Activated CD8-positive, alpha-beta T cell treated with anti-CD3 and anti-CD28 coated beads for 36 hours (primary cell): ENCODE measurements around the gene CCDC51. TPM values are rescaled to one million over a fixed set of nuclear protein-coding genes. Genes with fewer than 3 reads are reported as not detected.

Experiments
- ATAC-seq: fragments of 200-7000 bp; cut with Tn5 transposase; one replicate; pipeline ENCODE4 v1.10.0; 2021; ENCODE audit warnings: mild to moderate bottlenecking, moderate library complexity
- CTCF ChIA-PET: fragments of 350-600 bp; sonication (Branson Sonifier 250); formaldehyde crosslinking; loops from one replicate; lab custom pipeline; 2021; ENCODE audit warnings: antibody characterized with exemption; lab: Charles Lee
- POLR2A ChIA-PET: fragments of 350-600 bp; sonication (Branson Sonifier 250); formaldehyde crosslinking; loops from one replicate; lab custom pipeline; 2021; ENCODE audit warnings: antibody characterized with exemption; lab: Charles Lee
- DNase-seq: peaks from one replicate; pipeline ENCODE4 v3.0.0-alpha.2; 2020
- H3K27ac Mint-ChIP-seq: one replicate; pipeline ENCODE4 v1.8.0; 2021; ENCODE audit warnings: mild to moderate bottlenecking, mixed read lengths
- H3K27me3 Mint-ChIP-seq: one replicate; pipeline ENCODE4 v1.8.0; 2021; ENCODE audit warnings: mixed read lengths
- H3K36me3 Mint-ChIP-seq: one replicate; pipeline ENCODE4 v1.8.0; 2021; ENCODE audit warnings: low read depth, mixed read lengths
- H3K4me1 Mint-ChIP-seq: one replicate; pipeline ENCODE4 v1.8.0; 2021; ENCODE audit warnings: low read depth, mixed read lengths
- H3K4me3 Mint-ChIP-seq: one replicate; pipeline ENCODE4 v1.8.0; 2021; ENCODE audit warnings: mild to moderate bottlenecking, moderate library complexity, mixed read lengths
- H3K9me3 Mint-ChIP-seq: one replicate; pipeline ENCODE4 v1.8.0; 2021; ENCODE audit warnings: mixed read lengths
- intact Hi-C: fragments of 100-400 bp; cut with micrococcal nuclease; formaldehyde crosslinking; loops from one replicate; pipeline ENCODE4 v1.10.0; 2022
- total RNA-seq, 2 experiments: library from RNA; stranded (reverse); gene quantifications; one replicate each; pipeline ENCODE4 v1.2.3, GENCODE V29; 2021
- TF ChIP-seq, protein P1 (sequence below): fragments of 200-600 bp; IDR thresholded peaks from one replicate; pipeline ENCODE4 v1.8.0; 2022; ENCODE audit warnings: antibody characterized with exemption, mild to moderate bottlenecking

Gene CCDC51
- total RNA-seq, 2 experiments from 2014 or later, result 25.3 to 28.3 TPM

DNA sequence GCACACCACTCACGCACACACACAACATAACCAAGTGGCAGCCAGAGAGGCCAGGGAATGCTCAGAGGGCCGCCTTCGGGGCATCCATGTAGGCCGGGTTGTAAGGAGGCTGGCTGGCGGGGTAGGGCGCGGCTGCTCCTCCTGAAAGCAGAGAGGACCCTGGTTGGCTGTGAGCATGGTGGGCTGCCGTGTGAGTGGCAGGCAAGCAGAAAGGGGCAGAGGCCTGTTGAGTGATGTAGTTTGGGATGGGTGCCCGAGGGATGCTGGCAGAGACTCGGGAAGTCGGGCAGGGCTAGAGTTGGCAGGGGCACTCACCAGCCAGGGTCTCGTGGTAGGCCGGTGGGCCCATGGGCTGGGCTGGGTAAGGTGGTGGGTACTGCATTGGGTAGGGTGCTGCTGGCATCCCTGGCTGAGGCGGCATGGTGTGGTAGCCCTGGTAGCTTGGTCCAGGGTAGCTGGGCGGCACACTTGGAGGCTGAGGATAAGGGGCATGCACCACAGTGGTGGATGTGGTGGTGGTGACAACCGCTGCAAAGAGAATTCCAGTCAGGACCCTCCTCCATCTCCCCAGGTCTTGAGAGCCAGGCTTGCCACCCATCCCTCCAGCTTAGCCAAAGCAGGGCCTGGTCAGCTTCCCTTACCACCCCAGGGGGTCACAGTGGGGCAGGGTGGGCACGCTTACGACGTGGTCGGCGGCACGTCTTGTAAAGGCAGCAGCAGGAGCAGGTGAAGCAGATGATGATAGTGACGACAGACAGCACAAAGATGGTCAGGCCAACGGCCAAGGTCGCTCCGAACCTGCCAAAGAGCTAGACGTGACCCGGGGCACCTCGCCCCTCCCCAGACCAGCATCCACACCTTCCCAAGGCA is 29.4 kb upstream of the CCDC51 start:
- H3K27ac Mint-ChIP-seq, result peak overlapping the region; percentile 96
- CTCF ChIA-PET, result interaction anchor here (1.3 to 4.9 kb wide), 6 partner anchors 33 to 166 kb away, joined by 4 to 35 read pairs (median 6); partner anchors contain the start of genes PFKFB4 and SLC26A6
- H3K4me3 Mint-ChIP-seq, result peak overlapping the region; percentile 46
- POLR2A ChIA-PET, result interaction anchor here (0.7 to 4.2 kb wide), 10 partner anchors 9 to 88 kb away, joined by 3 to 32 read pairs (median 3); partner anchors contain the start of genes ATRIP, PFKFB4 and SHISA5
- H3K9me3 Mint-ChIP-seq, result no peaks in the 10 kb centered on the region
- intact Hi-C loops, result no loop called here
- peaks cover 51% of the 10 kb centered on the region for H3K4me1 Mint-ChIP-seq
- no peak for DNase-seq
- ATAC-seq, result no peak
- TF ChIP-seq, protein P1, sequence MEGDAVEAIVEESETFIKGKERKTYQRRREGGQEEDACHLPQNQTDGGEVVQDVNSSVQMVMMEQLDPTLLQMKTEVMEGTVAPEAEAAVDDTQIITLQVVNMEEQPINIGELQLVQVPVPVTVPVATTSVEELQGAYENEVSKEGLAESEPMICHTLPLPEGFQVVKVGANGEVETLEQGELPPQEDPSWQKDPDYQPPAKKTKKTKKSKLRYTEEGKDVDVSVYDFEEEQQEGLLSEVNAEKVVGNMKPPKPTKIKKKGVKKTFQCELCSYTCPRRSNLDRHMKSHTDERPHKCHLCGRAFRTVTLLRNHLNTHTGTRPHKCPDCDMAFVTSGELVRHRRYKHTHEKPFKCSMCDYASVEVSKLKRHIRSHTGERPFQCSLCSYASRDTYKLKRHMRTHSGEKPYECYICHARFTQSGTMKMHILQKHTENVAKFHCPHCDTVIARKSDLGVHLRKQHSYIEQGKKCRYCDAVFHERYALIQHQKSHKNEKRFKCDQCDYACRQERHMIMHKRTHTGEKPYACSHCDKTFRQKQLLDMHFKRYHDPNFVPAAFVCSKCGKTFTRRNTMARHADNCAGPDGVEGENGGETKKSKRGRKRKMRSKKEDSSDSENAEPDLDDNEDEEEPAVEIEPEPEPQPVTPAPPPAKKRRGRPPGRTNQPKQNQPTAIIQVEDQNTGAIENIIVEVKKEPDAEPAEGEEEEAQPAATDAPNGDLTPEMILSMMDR, result no peak
- H3K36me3 Mint-ChIP-seq, result peaks cover 46% of the 10 kb centered on the region
- no peaks in the 10 kb centered on the region for H3K27me3 Mint-ChIP-seq

DNA sequence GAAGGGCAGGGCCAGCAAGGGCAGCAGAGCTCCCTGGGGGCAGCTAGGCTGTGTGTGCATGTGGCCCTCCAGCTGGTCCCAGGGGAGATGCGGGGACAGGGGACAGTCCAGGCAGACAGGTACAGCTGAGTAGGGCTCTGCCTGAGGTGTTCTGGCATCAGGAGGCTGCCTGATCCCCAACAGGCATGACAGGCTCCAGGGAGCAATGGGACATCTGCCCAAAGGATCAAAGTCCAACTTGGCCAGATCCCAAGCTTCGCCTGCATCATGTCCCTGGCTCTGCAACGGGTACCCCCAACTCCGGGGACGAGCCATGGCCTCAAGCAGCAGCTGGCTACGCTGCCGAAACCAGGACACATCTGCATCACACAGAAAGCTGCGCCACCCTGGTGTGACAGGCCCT is 28.4 kb upstream of the CCDC51 start:
- DNase-seq (no peak), ATAC-seq (no peak)
- Mint-ChIP-seq H3K36me3 (peaks cover 46% of the 10 kb centered on the region), H3K27me3 (no peaks in the 10 kb centered on the region), H3K4me1 (peaks cover 47% of the 10 kb centered on the region), H3K27ac (peak overlapping the region; percentile 96), H3K9me3 (no peaks in the 10 kb centered on the region), H3K4me3 (peak overlapping the region; percentile 87)
- CTCF ChIA-PET, result interaction anchor here (1.3 to 4.3 kb wide), 4 partner anchors 32 to 167 kb away, joined by 4 to 18 read pairs (median 6); partner anchors contain the start of gene SLC26A6
- POLR2A ChIA-PET, result interaction anchor here (1.1 to 4.2 kb wide), 5 partner anchors 8 to 89 kb away, joined by 3 to 32 read pairs (median 8); partner anchors contain the start of genes ATRIP, PFKFB4 and TMA7
- intact Hi-C loops, result no loop called here
- TF ChIP-seq, protein P1, result no peak

DNA sequence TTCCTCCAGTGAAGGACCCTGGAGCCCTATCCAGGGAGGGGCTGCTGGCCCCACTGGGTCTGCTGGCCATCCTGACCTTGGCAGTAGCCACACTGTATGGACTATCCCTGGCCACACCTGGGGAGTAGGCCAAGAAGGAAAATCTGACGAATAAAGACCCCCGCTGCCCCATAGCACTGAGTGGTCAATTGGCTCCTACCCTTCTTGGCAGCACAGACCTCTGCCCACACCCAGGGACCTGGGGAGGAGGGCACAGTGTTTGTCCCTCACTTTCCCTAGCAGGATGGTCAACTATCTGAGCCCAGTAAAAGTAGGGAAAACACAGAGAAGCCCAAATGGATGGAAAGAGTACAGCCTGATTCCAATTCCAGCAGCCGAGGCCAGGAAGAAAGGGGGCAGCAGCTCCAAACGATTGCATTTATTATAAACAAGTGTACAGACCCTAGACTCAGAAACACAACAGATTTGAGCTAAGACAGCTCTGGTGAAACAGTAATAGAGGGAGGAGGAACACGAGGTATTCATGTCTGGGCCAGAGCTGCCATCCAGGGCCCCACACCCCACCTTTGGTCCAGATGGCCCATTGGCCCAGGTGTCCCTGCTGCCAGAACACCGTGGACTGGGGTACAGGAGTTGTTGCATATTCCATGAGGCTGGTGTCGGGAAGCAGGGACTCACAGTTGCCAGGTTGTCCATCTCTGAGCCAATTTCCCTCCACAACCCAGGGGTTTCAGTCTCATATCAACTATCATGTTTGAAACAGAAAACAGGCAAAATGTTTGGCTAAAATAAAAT is 27.8 kb upstream of the CCDC51 start:
- peaks cover 44% of the 10 kb centered on the region for H3K4me1 Mint-ChIP-seq
- no peak for ATAC-seq
- H3K27me3 Mint-ChIP-seq, result no peaks in the 10 kb centered on the region
- intact Hi-C loops, result no loop called here
- TF ChIP-seq, protein P1, result no peak
- DNase-seq, result no peak
- ChIA-PET POLR2A (interaction anchor here (0.8 to 4.2 kb wide), 7 partner anchors 8 to 227 kb away, joined by 3 to 32 read pairs (median 7); partner anchors contain the start of genes ATRIP, TMA7 and ZNF589), CTCF (interaction anchor here (1.0 to 4.3 kb wide), 5 partner anchors 22 to 168 kb away, joined by 3 to 18 read pairs (median 5); partner anchors contain the start of gene SLC26A6)
- H3K27ac Mint-ChIP-seq, result peak overlapping the region; percentile 96
- peaks cover 46% of the 10 kb centered on the region for H3K36me3 Mint-ChIP-seq
- H3K4me3 Mint-ChIP-seq, result peak overlapping the region; percentile 87
- H3K9me3 Mint-ChIP-seq, result no peaks in the 10 kb centered on the region

DNA sequence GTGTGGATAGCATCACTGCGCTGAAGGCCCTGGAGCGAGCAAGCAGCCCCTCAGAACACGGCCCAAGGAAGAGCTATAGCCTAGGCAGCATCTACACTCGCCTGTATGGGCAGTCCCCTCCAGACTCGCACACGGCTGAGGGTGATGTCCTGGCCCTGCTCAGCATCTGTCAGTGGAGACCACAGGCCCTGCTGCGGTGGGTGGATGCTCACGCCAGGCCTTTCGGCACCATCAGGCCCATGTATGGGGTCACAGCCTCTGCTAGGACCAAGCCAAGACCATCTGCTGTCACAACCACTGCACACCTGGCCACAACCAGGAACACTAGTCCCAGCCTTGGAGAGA is 27.2 kb upstream of the CCDC51 start:
- ChIA-PET POLR2A (interaction anchor here (0.6 to 4.2 kb wide), 15 partner anchors 9 to 227 kb away, joined by 3 to 32 read pairs (median 4); partner anchors contain the start of genes ATRIP, NME6, TMA7 and ZNF589), CTCF (interaction anchor here (0.7 to 4.3 kb wide), 6 partner anchors 21 to 219 kb away, joined by 3 to 18 read pairs (median 4); partner anchors contain the start of gene NCKIPSD)
- Mint-ChIP-seq H3K27me3 (no peaks in the 10 kb centered on the region), H3K4me1 (peaks cover 44% of the 10 kb centered on the region), H3K4me3 (peak overlapping the region; percentile 87), H3K9me3 (no peaks in the 10 kb centered on the region), H3K36me3 (peaks cover 46% of the 10 kb centered on the region), H3K27ac (peak overlapping the region; percentile 96)
- intact Hi-C loops, result no loop called here
- TF ChIP-seq, protein P1, result no peak
- ATAC-seq (peak; percentile 5), DNase-seq (no peak)
